Vagina (tissue), 2 donors: ENCODE measurements around the gene C1GALT1C1L.
A peak's percentile ranks its signal among the peaks of the same experiment; 100 is the strongest.

ENCODE experiments used
- POLR2A ChIP-seq, 2 donors: fragments of 450-650 bp; IDR thresholded peaks; one replicate each; pipeline ENCODE4 v1.6.1; 2017; ENCODE audit warnings: antibody characterized with exemption in 2 of 2, mild to moderate bottlenecking in 2 of 2, moderate library complexity in 2 of 2
- POLR2AphosphoS5 ChIP-seq, 2 donors: sonication (generic); formaldehyde crosslinking; IDR thresholded peaks; one replicate each; pipeline ENCODE4 v1.9.0; 2017; ENCODE audit warnings: antibody characterized with exemption in 2 of 2, mild to moderate bottlenecking in 2 of 2, low read depth in 1 of 2; ENCODE audit not compliant: insufficient read depth in 1 of 2
- TF ChIP-seq, protein P1 (sequence below), 3 experiments: fragments of 450-650 bp in 2 of 3; fragments of 200-600 bp in 1 of 3; sonication (generic) in 1 of 3; IDR thresholded peaks; one replicate each; pipeline ENCODE4 v1.5.1; 2017 to 2019; ENCODE audit warnings: antibody characterized with exemption in 3 of 3, mild to moderate bottlenecking in 2 of 3, moderate library complexity in 2 of 3

DNA sequence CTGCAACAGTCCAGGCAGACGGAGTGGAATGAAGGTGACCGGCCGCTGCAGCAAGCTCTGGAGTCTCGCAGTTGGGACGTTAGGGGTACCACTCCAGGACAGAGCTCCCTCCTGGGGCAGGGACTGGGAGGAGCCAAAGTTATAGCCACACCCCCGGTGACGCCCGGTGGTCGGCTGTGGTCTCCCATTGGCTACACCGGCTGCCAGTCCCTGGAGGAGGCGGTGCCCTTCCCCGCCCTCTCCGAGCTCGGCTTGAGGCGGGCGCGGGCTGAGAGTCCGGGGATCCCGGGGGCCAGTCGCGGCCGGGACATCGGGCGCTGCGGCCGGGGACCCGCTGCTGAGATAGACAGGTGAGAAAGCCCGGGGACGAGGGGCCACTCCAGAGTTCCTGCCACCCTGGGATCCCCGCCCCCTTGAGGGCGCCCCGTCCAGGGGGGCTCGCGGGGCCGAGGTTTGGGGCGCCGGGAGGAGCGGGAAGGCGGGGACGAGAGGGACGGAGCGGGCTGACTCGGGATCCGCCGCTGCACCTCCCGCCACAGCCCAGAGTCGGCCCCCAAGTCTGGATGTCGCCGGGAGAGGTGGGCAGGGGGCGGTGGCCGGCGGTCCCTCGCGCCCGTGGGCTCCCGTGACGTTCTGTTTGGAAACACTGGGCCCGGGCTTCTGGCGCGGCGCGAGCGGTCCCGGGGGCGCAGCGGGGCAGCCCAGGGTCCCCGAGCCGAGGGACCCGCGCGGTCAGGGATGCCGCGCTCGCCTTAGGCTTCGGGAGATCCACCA, 39.0 kb downstream of the C1GALT1C1L start, which contains the start of gene PLEKHH2:
- TF ChIP-seq POLR2AphosphoS5 (IDR thresholded peaks at IDR 0.05; ENCODE audit: insufficient read depth in 1 of 2, low read depth in 1 of 2), result peak; percentile 67 to 98
- TF ChIP-seq, protein P1, sequence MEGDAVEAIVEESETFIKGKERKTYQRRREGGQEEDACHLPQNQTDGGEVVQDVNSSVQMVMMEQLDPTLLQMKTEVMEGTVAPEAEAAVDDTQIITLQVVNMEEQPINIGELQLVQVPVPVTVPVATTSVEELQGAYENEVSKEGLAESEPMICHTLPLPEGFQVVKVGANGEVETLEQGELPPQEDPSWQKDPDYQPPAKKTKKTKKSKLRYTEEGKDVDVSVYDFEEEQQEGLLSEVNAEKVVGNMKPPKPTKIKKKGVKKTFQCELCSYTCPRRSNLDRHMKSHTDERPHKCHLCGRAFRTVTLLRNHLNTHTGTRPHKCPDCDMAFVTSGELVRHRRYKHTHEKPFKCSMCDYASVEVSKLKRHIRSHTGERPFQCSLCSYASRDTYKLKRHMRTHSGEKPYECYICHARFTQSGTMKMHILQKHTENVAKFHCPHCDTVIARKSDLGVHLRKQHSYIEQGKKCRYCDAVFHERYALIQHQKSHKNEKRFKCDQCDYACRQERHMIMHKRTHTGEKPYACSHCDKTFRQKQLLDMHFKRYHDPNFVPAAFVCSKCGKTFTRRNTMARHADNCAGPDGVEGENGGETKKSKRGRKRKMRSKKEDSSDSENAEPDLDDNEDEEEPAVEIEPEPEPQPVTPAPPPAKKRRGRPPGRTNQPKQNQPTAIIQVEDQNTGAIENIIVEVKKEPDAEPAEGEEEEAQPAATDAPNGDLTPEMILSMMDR (IDR thresholded peaks at IDR 0.05), result no peak
- TF ChIP-seq POLR2A (IDR thresholded peaks at IDR 0.05), result peak; percentile 34 to 80
